ACC112 (cell line): ENCODE data around the gene ATP8B4.

Experiments used
- H2AFZ ChIP-seq: fragments of 200-600 bp; sonication (generic); one replicate; pipeline ENCODE4 v1.6.0; 2017; ENCODE audit warnings: antibody characterized with exemption, low read length; ENCODE audit not compliant: unreplicated experiment
- H3K27ac ChIP-seq: fragments of 200-600 bp; sonication (generic); 2 replicates; pipeline ENCODE4 v1.5.1; 2014; ENCODE audit warnings: low read depth, mild to moderate bottlenecking, antibody characterized with exemption, low read length, moderate library complexity
- H3K27me3 ChIP-seq: fragments of 200-600 bp; sonication (generic); 2 replicates; pipeline ENCODE4 v1.6.1; 2014; ENCODE audit warnings: mild to moderate bottlenecking, antibody characterized with exemption, low read length, moderate library complexity, mixed read lengths; ENCODE audit not compliant: insufficient read depth
- H3K36me3 ChIP-seq: fragments of 200-600 bp; sonication (generic); 2 replicates; pipeline ENCODE4 v1.6.1; 2016; ENCODE audit warnings: mild to moderate bottlenecking, antibody characterized with exemption, low read length, moderate library complexity, mixed read lengths; ENCODE audit not compliant: insufficient read depth
- H3K4me1 ChIP-seq: fragments of 200-600 bp; sonication (generic); one replicate; pipeline ENCODE4 v1.6.1; 2016; ENCODE audit warnings: low read length, mixed read lengths; ENCODE audit not compliant: insufficient read depth, unreplicated experiment, control insufficient read depth
- H3K4me3 ChIP-seq: fragments of 200-600 bp; sonication (generic); 2 replicates; pipeline ENCODE4 v1.5.1; 2014; ENCODE audit warnings: mild to moderate bottlenecking, low read depth, low read length
- H3K79me2 ChIP-seq: fragments of 200-600 bp; sonication (generic); one replicate; pipeline ENCODE4 v1.6.0; 2016; ENCODE audit warnings: low read length; ENCODE audit not compliant: control insufficient read depth, unreplicated experiment, insufficient read depth

The ATP8B4 gene

DNA sequence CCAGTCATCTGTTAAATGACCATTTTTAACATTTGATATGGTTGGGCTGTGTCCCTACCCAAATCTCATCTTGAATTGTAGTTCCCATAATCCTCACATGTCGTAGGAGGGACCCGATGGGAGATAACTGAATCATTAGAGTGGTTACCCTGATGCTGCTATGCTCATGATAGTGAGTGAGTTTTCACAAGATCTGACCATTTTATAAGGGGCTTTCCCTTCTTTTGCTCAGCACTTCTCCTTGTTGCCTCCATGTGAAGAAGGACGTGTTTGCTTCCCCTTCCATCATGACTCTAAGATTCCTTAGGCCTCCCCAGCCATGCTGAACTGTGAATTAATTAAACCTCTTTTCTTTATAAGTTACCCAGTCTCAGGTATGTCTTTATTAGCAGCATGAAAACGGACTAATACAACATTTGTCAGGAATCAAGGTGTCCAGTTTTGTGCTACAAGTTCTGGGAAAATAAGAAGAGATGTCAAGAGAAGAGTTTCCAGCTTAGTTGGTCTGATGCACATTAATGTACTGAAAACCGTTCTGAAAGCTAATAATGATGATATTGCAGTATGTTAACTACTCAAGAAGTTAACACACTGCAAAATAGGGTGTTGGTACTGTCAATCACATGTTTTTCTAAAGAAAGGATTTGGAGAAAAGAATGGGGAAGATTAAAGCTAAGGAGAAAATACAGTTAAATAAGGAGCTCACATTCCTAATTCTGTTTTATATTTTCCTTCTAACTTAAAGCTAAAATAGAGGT, 67.9 kb downstream of the ATP8B4 start:
- Histone ChIP-seq H3K27ac (peak overlapping the region; percentile 40), H3K4me3 (peak overlapping the region; percentile 52; the same call in 1 of the 2 replicates), H3K4me1 (peaks cover 23% of the 10 kb centered on the region), H3K79me2 (no peaks in the 10 kb centered on the region), H3K27me3 (no peaks in the 10 kb centered on the region), H2AFZ (peak overlapping the region; percentile 43), H3K36me3 (no peaks in the 10 kb centered on the region)

DNA sequence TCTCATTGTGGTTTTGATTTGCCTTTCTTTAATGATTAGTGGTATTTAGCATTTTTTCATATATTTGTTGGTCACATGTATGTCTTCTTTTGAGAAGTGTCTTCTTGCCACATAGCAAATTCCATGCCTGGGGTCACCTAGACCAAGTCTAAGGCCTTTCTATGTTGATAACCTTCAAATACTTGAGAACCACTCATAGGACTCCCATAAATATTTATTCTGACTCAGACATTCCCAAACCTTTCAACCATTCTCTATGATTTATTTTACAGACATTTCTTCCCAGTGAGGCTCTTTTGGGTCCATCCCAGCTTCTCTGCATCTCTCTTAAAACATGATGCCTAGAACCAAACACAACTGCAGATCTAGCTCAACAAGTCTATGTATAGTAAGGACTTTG, 69.2 kb downstream of the ATP8B4 start:
- Histone ChIP-seq H3K36me3 (no peaks in the 10 kb centered on the region), H3K27me3 (no peaks in the 10 kb centered on the region), H2AFZ (no peak overlapping the region), H3K4me1 (peaks cover 11% of the 10 kb centered on the region), H3K79me2 (no peaks in the 10 kb centered on the region), H3K27ac (peak overlapping the region; percentile 19; the same call in 1 of the 2 replicates), H3K4me3 (no peak overlapping the region)

DNA sequence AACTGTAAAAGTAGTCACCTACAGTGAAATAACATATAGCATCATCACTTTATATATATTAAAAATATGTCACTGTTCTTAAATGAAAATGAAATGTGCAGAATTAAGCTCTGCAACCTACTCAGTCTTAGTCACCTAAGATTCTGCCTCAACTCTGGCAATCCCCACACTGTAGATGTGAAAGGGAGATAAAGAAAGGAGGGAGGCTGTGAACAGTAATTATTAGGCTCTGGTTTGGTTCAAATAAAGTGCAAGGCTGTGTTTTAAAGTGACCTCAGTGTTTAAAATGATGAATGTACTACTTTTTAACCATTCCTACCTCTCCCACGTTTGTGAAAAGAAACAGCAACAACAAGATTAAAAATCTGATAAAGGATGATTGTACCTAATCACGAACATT, 72.2 kb downstream of the ATP8B4 start:
- Histone ChIP-seq H3K36me3 (no peaks in the 10 kb centered on the region), H3K27me3 (no peaks in the 10 kb centered on the region), H3K79me2 (no peaks in the 10 kb centered on the region), H2AFZ (no peak overlapping the region), H3K27ac (no peak overlapping the region), H3K4me3 (no peak overlapping the region), H3K4me1 (peaks cover 6% of the 10 kb centered on the region)

DNA sequence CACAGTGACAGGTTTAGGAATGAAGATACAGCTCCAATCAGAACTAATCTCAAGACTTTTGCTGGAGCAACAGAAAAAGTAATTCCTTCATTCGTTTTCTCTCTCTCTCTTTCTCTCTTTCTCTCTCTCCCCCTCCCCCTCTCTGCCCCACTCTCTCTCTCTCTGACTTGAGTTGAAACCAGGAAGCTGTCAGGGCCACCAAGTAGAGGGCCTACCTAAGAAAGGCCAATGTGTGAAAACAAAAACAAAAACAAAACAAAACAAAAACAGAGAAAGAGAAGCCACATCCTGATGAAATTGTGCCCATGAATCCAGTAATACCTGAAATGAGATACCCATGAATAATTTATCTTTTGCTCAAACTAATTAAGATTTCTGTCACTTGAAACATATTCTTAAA, 72.9 kb downstream of the ATP8B4 start:
- H2AFZ ChIP-seq: no peak overlapping the region
- H3K27ac ChIP-seq: no peak overlapping the region
- no peaks in the 10 kb centered on the region for H3K27me3 ChIP-seq
- no peaks in the 10 kb centered on the region for H3K36me3 ChIP-seq
- H3K79me2 ChIP-seq: no peaks in the 10 kb centered on the region
- H3K4me3 ChIP-seq: no peak overlapping the region
- no peaks in the 10 kb centered on the region for H3K4me1 ChIP-seq

DNA sequence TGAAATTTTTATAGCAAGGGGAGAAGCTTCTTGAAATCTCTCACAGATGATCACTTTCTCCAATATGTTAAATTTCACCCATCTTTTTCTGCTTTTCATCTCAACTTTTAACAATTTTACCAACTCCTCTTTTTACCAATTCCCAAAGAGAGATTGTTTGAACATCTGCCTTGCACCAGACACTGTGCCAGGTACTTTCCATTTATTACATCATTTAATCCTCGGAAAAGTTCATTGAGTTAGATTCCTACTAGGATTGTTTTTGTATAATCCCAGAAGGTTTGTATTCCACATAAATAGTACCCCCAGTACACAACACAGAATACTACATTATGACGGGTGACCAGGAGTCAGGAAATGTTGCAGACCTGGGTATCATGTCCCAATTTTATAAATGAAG, 74.1 kb downstream of the ATP8B4 start:
- Histone ChIP-seq H3K79me2 (no peaks in the 10 kb centered on the region), H3K27ac (no peak overlapping the region), H2AFZ (no peak overlapping the region), H3K36me3 (no peaks in the 10 kb centered on the region), H3K4me3 (no peak overlapping the region), H3K27me3 (no peaks in the 10 kb centered on the region), H3K4me1 (no peaks in the 10 kb centered on the region)

DNA sequence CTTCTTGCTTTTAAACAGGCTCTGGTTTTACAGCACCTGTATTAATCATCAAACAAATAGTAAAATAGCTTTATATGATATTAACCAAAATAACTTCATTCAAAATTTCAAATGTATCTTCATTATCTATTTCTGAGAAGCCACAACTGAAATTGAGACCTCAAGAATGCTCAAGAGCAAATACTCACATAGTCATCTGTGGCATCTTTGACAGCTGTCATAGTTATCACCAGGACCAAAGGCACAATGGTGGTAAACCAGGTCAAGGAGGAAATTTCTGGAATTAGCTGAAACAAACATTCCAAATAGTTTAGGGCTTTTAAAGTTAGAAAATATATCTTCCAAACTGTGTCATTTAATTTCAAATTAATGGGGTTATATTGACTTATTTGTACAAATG, 74.6 kb downstream of the ATP8B4 start:
- Histone ChIP-seq H2AFZ (no peak overlapping the region), H3K36me3 (no peaks in the 10 kb centered on the region), H3K27me3 (no peaks in the 10 kb centered on the region), H3K27ac (no peak overlapping the region), H3K4me1 (no peaks in the 10 kb centered on the region), H3K79me2 (no peaks in the 10 kb centered on the region), H3K4me3 (no peak overlapping the region)

DNA sequence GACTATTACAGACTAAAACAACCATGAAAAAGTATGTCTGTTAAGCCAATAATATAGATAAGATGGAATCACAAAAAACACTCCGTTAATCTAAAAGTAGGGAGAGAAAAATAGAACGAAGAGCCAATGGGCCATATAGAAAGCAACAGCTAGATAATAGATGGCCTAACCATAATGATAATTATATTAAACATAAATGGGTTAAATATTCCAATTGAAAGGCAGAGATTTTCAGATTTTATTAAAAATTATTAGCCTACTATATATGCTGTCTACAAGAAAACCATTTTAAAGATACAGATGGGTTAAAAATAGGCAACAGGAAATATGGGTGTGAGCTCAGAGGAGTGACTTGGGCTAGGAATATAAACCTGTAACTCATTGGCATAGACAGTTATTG, 76.3 kb downstream of the ATP8B4 start:
- Histone ChIP-seq H2AFZ (no peak overlapping the region), H3K27ac (no peak overlapping the region), H3K36me3 (no peaks in the 10 kb centered on the region), H3K4me1 (no peaks in the 10 kb centered on the region), H3K4me3 (no peak overlapping the region), H3K79me2 (no peaks in the 10 kb centered on the region), H3K27me3 (no peaks in the 10 kb centered on the region)

DNA sequence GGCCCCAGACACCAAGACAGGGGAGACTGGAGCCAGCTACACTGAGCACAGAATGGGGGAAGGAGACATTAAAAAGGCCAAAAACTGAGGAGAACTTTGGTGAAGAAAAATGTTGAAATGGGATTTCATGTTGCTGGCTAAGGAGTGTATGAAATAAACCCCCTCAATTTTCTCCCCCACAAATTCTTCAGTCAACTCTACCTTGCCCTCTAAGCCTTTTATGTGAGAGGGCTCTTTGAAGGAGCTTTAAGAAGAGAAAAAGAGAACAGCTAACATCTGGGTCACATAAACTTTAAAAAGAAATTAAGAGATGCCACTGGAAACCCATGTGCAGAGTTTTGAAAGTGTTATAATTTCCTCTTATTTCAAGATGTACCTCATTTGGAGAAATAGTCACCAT, 88.6 kb downstream of the ATP8B4 start:
- H3K4me1 ChIP-seq: no peaks in the 10 kb centered on the region
- no peaks in the 10 kb centered on the region for H3K79me2 ChIP-seq
- peaks cover 16% of the 10 kb centered on the region; the same call in 1 of the 2 replicates for H3K27me3 ChIP-seq
- H3K27ac ChIP-seq: no peak overlapping the region
- no peak overlapping the region for H2AFZ ChIP-seq
- H3K36me3 ChIP-seq: no peaks in the 10 kb centered on the region
- no peak overlapping the region for H3K4me3 ChIP-seq

DNA sequence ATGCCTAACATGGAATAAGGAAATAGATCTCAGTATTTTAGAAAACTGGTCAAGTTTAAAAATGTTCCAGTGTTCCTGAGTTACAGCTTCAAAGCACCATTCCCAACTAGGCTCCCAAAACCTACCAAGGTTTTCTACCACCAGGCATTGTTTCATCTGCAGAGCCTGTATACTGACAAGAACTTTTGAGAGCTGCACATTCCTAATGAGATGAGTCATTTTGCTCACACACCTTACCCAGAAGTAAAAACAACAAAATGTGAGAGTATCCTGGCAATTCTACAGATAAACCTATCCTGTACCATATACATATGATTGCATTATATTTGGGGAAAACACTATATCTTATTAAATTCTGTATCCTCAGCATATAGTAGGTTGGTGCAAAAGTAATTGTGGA, 90.7 kb downstream of the ATP8B4 start:
- H3K4me1 ChIP-seq: no peaks in the 10 kb centered on the region
- no peaks in the 10 kb centered on the region for H3K79me2 ChIP-seq
- no peaks in the 10 kb centered on the region for H3K36me3 ChIP-seq
- peaks cover 18% of the 10 kb centered on the region; the same call in 1 of the 2 replicates for H3K27me3 ChIP-seq
- no peak overlapping the region for H3K4me3 ChIP-seq
- no peak overlapping the region for H2AFZ ChIP-seq
- no peak overlapping the region for H3K27ac ChIP-seq

DNA sequence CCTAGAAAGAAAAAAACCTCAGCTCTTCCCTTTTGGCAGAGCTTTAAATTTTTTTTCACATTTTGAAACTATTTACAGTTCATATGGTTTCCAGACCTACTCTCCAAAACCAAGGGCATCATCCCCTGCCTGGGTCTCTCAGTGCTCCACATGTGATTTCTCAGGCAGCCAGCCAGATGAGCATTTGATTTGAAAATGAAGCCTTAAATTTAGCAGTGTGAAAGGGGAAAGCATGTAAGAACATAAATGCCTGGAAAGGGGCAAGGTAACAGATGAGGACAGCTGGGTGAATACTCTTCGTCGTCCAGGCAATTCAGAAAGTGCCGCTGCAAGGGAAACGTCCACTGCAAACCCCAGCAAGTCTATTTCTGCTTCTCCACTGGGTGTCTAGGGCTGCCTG, 94.8 kb downstream of the ATP8B4 start:
- H3K27me3 ChIP-seq: peaks cover 18% of the 10 kb centered on the region; the same call in 1 of the 2 replicates
- no peak overlapping the region for H2AFZ ChIP-seq
- H3K36me3 ChIP-seq: no peaks in the 10 kb centered on the region
- H3K27ac ChIP-seq: no peak overlapping the region
- no peaks in the 10 kb centered on the region for H3K4me1 ChIP-seq
- no peak overlapping the region for H3K4me3 ChIP-seq
- no peaks in the 10 kb centered on the region for H3K79me2 ChIP-seq

DNA sequence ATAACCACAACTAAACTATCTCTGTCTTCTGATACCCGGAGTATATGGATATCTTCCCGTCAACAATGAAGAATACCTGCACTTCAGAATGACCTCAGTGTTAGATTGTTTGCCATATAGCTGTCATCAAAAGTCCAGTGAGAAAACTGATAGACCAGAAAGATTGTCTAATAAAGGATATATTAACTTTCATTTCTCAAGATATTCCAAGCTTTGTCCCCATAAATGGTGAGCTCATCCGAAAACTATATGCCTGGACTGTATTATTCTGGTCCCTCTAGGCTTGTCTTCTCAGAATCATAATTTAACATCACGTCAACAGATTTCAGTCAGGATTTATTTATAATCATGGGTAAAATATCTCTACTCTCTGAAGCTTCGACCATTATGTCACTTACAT, 100.5 kb downstream of the ATP8B4 start:
- no peaks in the 10 kb centered on the region for H3K27me3 ChIP-seq
- H3K4me1 ChIP-seq: no peaks in the 10 kb centered on the region
- H3K27ac ChIP-seq: no peak overlapping the region
- no peaks in the 10 kb centered on the region; the same call in 1 of the 2 replicates for H3K36me3 ChIP-seq
- H3K79me2 ChIP-seq: no peaks in the 10 kb centered on the region
- no peak overlapping the region for H2AFZ ChIP-seq
- no peak overlapping the region for H3K4me3 ChIP-seq
